Testis (tissue), 3 donors: Measurements from ENCODE around the gene SCAMP5. TPM values are rescaled to one million over a fixed set of nuclear protein-coding genes. Genes with fewer than 3 reads are reported as not detected.

ENCODE experiments used
- DNase-seq: peaks from one replicate; pipeline ENCODE4 v3.0.0-alpha.2; 2019
- H3K27ac ChIP-seq, 2 donors: fragments of 200-600 bp; sonication (generic); one replicate each; pipeline ENCODE4 v1.5.1; 2019
- H3K27me3 ChIP-seq: fragments of 200-600 bp; sonication (generic); one replicate; pipeline ENCODE4 v1.5.1; 2019
- H3K36me3 ChIP-seq: fragments of 200-600 bp; sonication (generic); one replicate; pipeline ENCODE4 v1.5.1; 2017; ENCODE audit warnings: low read depth; ENCODE audit errors: missing control alignments
- H3K4me1 ChIP-seq: fragments of 200-600 bp; sonication (generic); one replicate; pipeline ENCODE4 v1.5.1; 2019
- H3K4me3 ChIP-seq, 2 donors: fragments of 200-600 bp; sonication (generic); one replicate each; pipeline ENCODE4 v1.5.1; 2017 to 2019
- H3K9me3 ChIP-seq: fragments of 200-600 bp; sonication (generic); one replicate; pipeline ENCODE4 v1.5.1; 2017
- CTCF ChIP-seq, 3 experiments: fragments of 450-650 bp in 2 of 3; fragments of 200-600 bp in 1 of 3; sonication (generic) in 1 of 3; IDR thresholded peaks; one replicate each; pipeline ENCODE4 v1.5.1; 2016 to 2019; ENCODE audit warnings: antibody characterized with exemption in 3 of 3, mild to moderate bottlenecking in 2 of 3, moderate library complexity in 1 of 3
- POLR2A ChIP-seq: fragments of 450-650 bp; IDR thresholded peaks from one replicate; pipeline ENCODE4 v1.6.1; 2017; ENCODE audit warnings: antibody characterized with exemption, mild to moderate bottlenecking, moderate library complexity
- WGBS, 2 donors: methylation state at CpG; one replicate each; pipeline ENCODE4 v1.1.5; 2018; 5-methylcytosine and 5-hydroxymethylcytosine counted together
- intact Hi-C: fragments of 100-400 bp; cut with DNase I; formaldehyde crosslinking; loops from one replicate; pipeline ENCODE4 v1.15.1; 2023; ENCODE audit warnings: low total_unique reads
- polyA plus RNA-seq: library from polyadenylated mRNA; stranded (reverse); fragments of 350-450 nt; fragmentation: Illumina TruSeq; extraction: RNeasy Lipid Tissue Mini Kit (QIAGEN cat#74804); gene quantifications from one replicate; pipeline ENCODE4 v1.2.3, GENCODE V29; 2014; ENCODE audit warnings: low read depth, low replicate concordance; ENCODE audit not compliant: insufficient read depth
- total RNA-seq, 2 donors: library from RNA; depleted of rRNA; stranded (reverse); fragments of >200 nt; gene quantifications; one replicate each; pipeline ENCODE4 v1.2.3, GENCODE V29; 2016

The SCAMP5 gene
- total and polyA plus RNA-seq, 3 donors from 2014 or later: 25.3 to 37.0 (median 27.4) TPM

GRCh38 chr15:75051191-75051608 lies 55.8 kb downstream of the SCAMP5 start:
- no peaks in the 10 kb centered on the region for H3K27me3 ChIP-seq
- H3K4me3 ChIP-seq: no peak overlapping the region
- DNase-seq: no peak
- H3K36me3 ChIP-seq: no peaks in the 10 kb centered on the region
- no peak overlapping the region for H3K27ac ChIP-seq
- TF ChIP-seq POLR2A (no peak), CTCF (IDR thresholded peaks at IDR 0.05) (no peak)
- intact Hi-C loops: no loop called here
- H3K9me3 ChIP-seq: no peaks in the 10 kb centered on the region
- WGBS, 2 donors: 50 to 77% methylated on average over 2 to 6 of the region's 6 CpGs
- H3K4me1 ChIP-seq: peaks cover 60% of the 10 kb centered on the region

GRCh38 chr15:75051711-75052110 lies 56.3 kb downstream of the SCAMP5 start:
- TF ChIP-seq POLR2A: no peak
- TF ChIP-seq CTCF (IDR thresholded peaks at IDR 0.05): no peak
- intact Hi-C loops: no loop called here
- 61 to 86% methylated on average over 3 to 4 of the region's 4 CpGs for WGBS, 2 donors
- Histone ChIP-seq H3K9me3 (no peaks in the 10 kb centered on the region), H3K4me1 (peaks cover 57% of the 10 kb centered on the region), H3K27ac (no peak overlapping the region), H3K27me3 (no peaks in the 10 kb centered on the region), H3K36me3 (no peaks in the 10 kb centered on the region), H3K4me3 (no peak overlapping the region)
- no peak for DNase-seq

GRCh38 chr15:75052972-75053747 lies 57.8 kb downstream of the SCAMP5 start:
- H3K4me3 ChIP-seq: no peak overlapping the region
- WGBS, 2 donors: 87 to 90% methylated on average over 5 of the region's 5 CpGs
- intact Hi-C loops: no loop called here
- DNase-seq: no peak
- H3K36me3 ChIP-seq: no peaks in the 10 kb centered on the region
- no peaks in the 10 kb centered on the region for H3K9me3 ChIP-seq
- no peak for TF ChIP-seq CTCF (IDR thresholded peaks at IDR 0.05)
- no peak for TF ChIP-seq POLR2A
- H3K27me3 ChIP-seq: no peaks in the 10 kb centered on the region
- peaks cover 42% of the 10 kb centered on the region for H3K4me1 ChIP-seq
- no peak overlapping the region for H3K27ac ChIP-seq

- no peak overlapping the region for H3K27ac ChIP-seq
- peaks cover 36% of the 10 kb centered on the region for H3K4me1 ChIP-seq
- H3K27me3 ChIP-seq: no peaks in the 10 kb centered on the region
- H3K9me3 ChIP-seq: no peaks in the 10 kb centered on the region
- H3K4me3 ChIP-seq: no peak overlapping the region
- 89 to 99% methylated on average over 7 of the region's 7 CpGs for WGBS, 2 donors
- TF ChIP-seq POLR2A (no peak), CTCF (IDR thresholded peaks at IDR 0.05) (no peak)
- H3K36me3 ChIP-seq: no peaks in the 10 kb centered on the region
- no peak for DNase-seq
- intact Hi-C loops: no loop called here
Observed at GRCh38 chr15:75053748-75054125, 58.4 kb downstream of the SCAMP5 start.
